NT2/D1 (cell line): ENCODE measurements around the gene AZIN2.

Source experiments
- DNase-seq: peaks from one replicate; pipeline ENCODE4 v3.0.0-alpha.2; 2011; ENCODE audit warnings: low read depth, low spot score
- H3K27me3 ChIP-seq: 2 replicates; pipeline ENCODE4 v1.6.0; 2011; ENCODE audit warnings: mild to moderate bottlenecking; ENCODE audit not compliant: insufficient read length, insufficient read depth
- H3K36me3 ChIP-seq: 2 replicates; pipeline ENCODE4 v1.6.1; 2011; ENCODE audit warnings: mild to moderate bottlenecking, low read length, mixed read lengths; ENCODE audit not compliant: insufficient read depth, insufficient read length
- H3K4me1 ChIP-seq: 2 replicates; pipeline ENCODE4 v1.5.1; 2011; ENCODE audit not compliant: insufficient read depth, insufficient read length
- H3K4me3 ChIP-seq: 2 replicates; pipeline ENCODE4 v1.5.1; 2011; ENCODE audit warnings: low read depth; ENCODE audit not compliant: insufficient read length
- H3K9ac ChIP-seq: 2 replicates; pipeline ENCODE4 v1.6.0; 2011; ENCODE audit warnings: low read depth; ENCODE audit not compliant: insufficient read length
- H3K9me3 ChIP-seq: 2 replicates; pipeline ENCODE4 v1.5.1; 2011; ENCODE audit warnings: mild to moderate bottlenecking, low read length; ENCODE audit not compliant: insufficient read depth
- SUZ12 ChIP-seq: IDR thresholded peaks from 2 replicates; pipeline ENCODE4 v1.6.1; 2011; ENCODE audit not compliant: insufficient read length, insufficient read depth; ENCODE audit errors: extremely low read depth
- YY1 ChIP-seq: IDR thresholded peaks from 2 replicates; pipeline ENCODE4 v1.6.1; 2011; ENCODE audit not compliant: insufficient read length, insufficient read depth
- ZNF274 ChIP-seq: IDR thresholded peaks from 2 replicates; pipeline ENCODE4 v1.6.1; 2011; ENCODE audit warnings: mild to moderate bottlenecking, low read depth, low read length

Gene AZIN2

DNA sequence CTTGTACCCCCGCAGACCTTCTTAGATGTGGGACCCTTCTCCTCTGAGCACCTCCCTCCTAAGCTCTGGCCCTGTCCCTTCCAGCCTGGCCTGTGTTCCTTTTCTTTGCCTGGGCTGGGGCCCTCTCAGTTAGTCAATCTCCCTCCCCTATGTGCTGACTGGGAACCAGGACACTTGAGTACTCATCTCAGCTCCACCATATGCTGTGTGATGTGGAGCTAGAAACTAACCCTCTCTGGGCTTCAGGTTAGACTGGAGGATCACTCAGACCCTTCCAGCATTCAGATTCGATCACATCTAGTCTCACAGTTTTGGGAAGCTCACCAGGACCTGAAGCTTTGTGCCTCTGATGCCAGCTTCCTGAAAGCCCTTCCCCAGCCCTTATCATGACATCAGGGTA, 60.3 kb downstream of the AZIN2 start:
- Histone ChIP-seq H3K27me3 (no peaks in the 10 kb centered on the region), H3K36me3 (peaks cover 2% of the 10 kb centered on the region), H3K9me3 (no peaks in the 10 kb centered on the region), H3K4me3 (no peak overlapping the region), H3K4me1 (peaks cover 23% of the 10 kb centered on the region), H3K9ac (no peak overlapping the region)
- DNase-seq, result no peak
- TF ChIP-seq ZNF274 (no peak), SUZ12 (no peak), YY1 (no peak)

- H3K4me1 ChIP-seq, result peaks cover 23% of the 10 kb centered on the region
- no peaks in the 10 kb centered on the region for H3K27me3 ChIP-seq
- H3K9me3 ChIP-seq, result no peaks in the 10 kb centered on the region
- H3K36me3 ChIP-seq, result peaks cover 8% of the 10 kb centered on the region
- no peak for TF ChIP-seq SUZ12
- TF ChIP-seq YY1, result no peak
- TF ChIP-seq ZNF274, result no peak
- H3K4me3 ChIP-seq, result no peak overlapping the region
- no peak overlapping the region for H3K9ac ChIP-seq
- no peak for DNase-seq
These were observed 60.8 kb downstream of the AZIN2 start for GRCh38 chr1:33141781-33142180.

DNA sequence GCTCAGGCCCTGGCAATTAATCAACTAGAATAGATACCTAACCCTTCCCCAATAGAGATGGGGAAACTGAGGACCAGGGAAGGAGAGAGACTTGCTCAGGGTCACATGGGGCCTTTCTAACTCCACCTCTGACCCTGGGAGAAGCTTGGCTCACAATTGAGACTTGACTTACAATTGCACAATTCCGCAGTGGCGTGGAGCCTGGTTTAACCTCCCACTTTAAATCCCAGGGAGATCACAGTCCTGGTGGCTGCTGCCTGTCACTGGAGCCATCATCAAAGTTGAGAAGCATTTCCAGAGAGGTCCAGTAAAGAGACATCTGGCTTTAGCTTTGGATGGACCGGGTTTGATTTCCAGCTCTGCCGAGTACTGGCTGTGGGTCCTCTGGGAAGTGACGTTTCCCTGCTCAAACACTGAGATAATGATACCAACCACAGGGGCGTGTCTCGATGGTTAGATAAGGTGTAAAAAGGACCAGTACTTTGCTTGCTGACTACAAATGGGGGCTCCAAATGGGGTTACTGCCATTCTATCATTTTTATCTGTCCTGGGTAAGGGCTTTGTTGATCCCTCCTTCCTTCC, 61.6 kb downstream of the AZIN2 start:
- Histone ChIP-seq H3K27me3 (no peaks in the 10 kb centered on the region), H3K36me3 (peaks cover 14% of the 10 kb centered on the region), H3K9me3 (no peaks in the 10 kb centered on the region), H3K9ac (peak overlapping the region; percentile 14), H3K4me3 (no peak overlapping the region), H3K4me1 (peaks cover 23% of the 10 kb centered on the region)
- TF ChIP-seq ZNF274 (no peak), SUZ12 (no peak), YY1 (no peak)
- DNase-seq, result no peak

DNA sequence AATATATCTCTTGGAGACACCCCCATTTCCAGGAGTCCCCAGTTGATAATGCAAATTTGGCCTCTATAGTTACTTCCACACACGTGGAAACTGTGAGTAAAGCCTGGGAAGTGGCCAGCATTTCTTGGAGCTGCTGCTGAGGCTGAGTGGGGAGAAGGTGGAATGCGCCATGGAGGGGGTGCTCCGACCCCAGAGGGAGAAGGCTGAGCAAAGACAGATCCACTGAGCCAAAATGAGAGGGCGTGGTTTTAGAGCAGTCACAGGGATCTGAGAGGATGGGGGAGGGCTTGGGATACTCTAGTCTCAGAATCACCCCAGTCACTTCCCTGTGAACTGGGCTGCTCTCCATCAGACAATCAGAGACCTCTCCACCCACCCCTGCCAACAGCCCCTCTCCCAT, 62.2 kb downstream of the AZIN2 start:
- DNase-seq, result no peak
- H3K4me3 ChIP-seq, result no peak overlapping the region
- no peaks in the 10 kb centered on the region for H3K27me3 ChIP-seq
- TF ChIP-seq SUZ12 (no peak), YY1 (no peak), ZNF274 (no peak)
- H3K4me1 ChIP-seq, result peaks cover 23% of the 10 kb centered on the region
- no peak overlapping the region for H3K9ac ChIP-seq
- H3K36me3 ChIP-seq, result peaks cover 14% of the 10 kb centered on the region
- no peaks in the 10 kb centered on the region for H3K9me3 ChIP-seq

DNA sequence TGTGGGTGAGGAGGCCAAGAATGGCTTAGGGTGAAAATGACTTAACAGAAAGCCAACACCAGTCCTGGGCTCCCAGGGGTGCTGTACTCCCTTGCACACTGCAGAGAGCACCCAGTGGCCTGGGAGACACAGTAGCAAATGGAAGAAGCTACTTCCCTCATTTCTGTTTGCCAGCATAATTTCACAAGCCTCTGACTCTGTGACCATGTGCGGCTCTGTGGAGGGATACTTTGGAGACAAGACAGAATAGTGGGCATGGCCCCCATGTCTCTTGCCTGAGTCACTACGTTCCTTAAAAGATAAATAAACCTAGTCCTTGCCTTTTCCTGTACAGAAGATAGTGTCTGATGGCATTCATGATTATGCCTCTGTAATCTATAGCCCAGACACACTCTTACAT, 62.7 kb downstream of the AZIN2 start:
- no peaks in the 10 kb centered on the region for H3K27me3 ChIP-seq
- H3K9me3 ChIP-seq, result no peaks in the 10 kb centered on the region
- TF ChIP-seq YY1, result no peak
- TF ChIP-seq SUZ12, result no peak
- no peak for TF ChIP-seq ZNF274
- no peak overlapping the region for H3K9ac ChIP-seq
- DNase-seq, result no peak
- H3K4me1 ChIP-seq, result peaks cover 23% of the 10 kb centered on the region
- peaks cover 14% of the 10 kb centered on the region for H3K36me3 ChIP-seq
- no peak overlapping the region for H3K4me3 ChIP-seq

DNA sequence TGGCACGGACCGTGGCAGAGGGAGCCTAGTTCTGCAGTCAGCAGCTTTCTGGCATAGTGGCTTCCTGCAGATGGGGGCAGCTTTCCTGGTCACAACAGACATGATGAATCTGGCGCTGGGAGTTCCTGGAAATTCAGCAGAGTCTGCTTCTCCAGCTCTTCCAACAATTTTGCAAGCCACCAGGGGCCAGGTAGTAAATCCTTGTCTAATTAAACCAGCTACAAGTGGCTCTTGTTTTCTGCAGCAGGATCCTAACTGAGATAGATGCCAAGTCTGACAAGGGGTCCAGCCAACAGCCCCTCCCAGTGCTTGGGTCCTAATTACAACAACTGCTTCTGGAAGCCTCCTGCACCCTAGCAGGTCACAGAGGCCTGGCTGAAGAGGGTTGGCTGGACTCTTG, 65.0 kb downstream of the AZIN2 start:
- no peaks in the 10 kb centered on the region for H3K27me3 ChIP-seq
- DNase-seq, result no peak
- peaks cover 20% of the 10 kb centered on the region for H3K4me1 ChIP-seq
- peaks cover 14% of the 10 kb centered on the region for H3K36me3 ChIP-seq
- H3K9me3 ChIP-seq, result no peaks in the 10 kb centered on the region
- no peak overlapping the region for H3K9ac ChIP-seq
- TF ChIP-seq ZNF274 (no peak), SUZ12 (no peak), YY1 (no peak)
- H3K4me3 ChIP-seq, result no peak overlapping the region

GRCh38 chr1:33147275-33147996, 66.5 kb downstream of the AZIN2 start:
- peaks cover 21% of the 10 kb centered on the region for H3K4me1 ChIP-seq
- no peak for DNase-seq
- no peak overlapping the region for H3K4me3 ChIP-seq
- TF ChIP-seq YY1 (no peak), ZNF274 (no peak), SUZ12 (no peak)
- peaks cover 14% of the 10 kb centered on the region for H3K36me3 ChIP-seq
- H3K27me3 ChIP-seq, result no peaks in the 10 kb centered on the region
- no peak overlapping the region for H3K9ac ChIP-seq
- no peaks in the 10 kb centered on the region for H3K9me3 ChIP-seq
